HG02571 (cell line): ENCODE measurements around the gene CCDC57.
"Not testable (repeated sequence)": the region's sequence is repeated elsewhere in the genome, so short reads cannot be mapped to it uniquely, and the experiment has no call there.

ENCODE experiments used
- ATAC-seq: cut with Tn5 transposase; IDR thresholded peaks from one replicate; pipeline ENCODE4 v1.9.1; 2021; ENCODE audit warnings: mild to moderate bottlenecking, moderate library complexity; ENCODE audit not compliant: unreplicated experiment

Gene CCDC57

GRCh38 chr17:82225368-82226029 is 12.9 kb upstream of the CCDC57 start:
- no peak for ATAC-seq

DNA sequence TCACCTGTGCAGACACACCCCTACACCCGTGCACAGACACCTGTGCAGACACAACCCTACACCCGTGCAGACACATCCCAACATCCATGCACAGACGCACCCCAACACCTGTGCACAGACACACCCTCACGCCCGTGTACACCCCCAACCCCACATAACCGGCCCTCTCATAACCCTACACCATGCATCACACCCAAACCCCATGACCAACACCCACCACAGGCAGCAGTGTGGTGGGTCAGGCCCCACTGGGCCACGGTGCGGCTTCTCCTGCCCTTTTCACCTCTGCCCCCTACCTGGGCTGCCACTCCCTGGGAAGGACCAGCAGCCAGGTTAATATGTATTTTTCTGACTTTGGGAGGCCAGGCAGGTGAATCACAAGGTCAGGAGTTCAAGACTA is 12.0 kb upstream of the CCDC57 start:
- ATAC-seq, result no peak

- no peak for ATAC-seq
Observed at GRCh38 chr17:82223517-82223916, 10.9 kb upstream of the CCDC57 start.

DNA sequence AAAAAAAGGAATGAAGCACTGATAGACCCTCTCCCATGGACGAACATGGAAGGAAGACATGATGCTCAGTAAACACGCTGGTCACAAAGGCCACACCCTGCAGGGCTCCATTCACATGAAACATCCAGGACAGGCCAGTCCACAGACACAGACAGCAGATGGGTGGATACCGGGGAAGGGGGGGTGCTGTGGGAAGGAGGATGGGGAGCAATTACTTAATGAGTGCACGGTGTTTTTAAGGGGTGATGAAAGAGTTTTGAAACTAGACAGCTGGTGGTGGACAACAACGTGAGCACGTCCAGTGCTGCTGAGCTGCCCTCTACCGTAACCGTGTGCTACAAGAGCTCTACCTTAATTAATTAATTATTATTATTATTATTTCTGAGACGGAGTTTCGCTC is 10.2 kb upstream of the CCDC57 start:
- ATAC-seq, result no peak

GRCh38 chr17:82221341-82221902 is 8.8 kb upstream of the CCDC57 start:
- no peak for ATAC-seq

DNA sequence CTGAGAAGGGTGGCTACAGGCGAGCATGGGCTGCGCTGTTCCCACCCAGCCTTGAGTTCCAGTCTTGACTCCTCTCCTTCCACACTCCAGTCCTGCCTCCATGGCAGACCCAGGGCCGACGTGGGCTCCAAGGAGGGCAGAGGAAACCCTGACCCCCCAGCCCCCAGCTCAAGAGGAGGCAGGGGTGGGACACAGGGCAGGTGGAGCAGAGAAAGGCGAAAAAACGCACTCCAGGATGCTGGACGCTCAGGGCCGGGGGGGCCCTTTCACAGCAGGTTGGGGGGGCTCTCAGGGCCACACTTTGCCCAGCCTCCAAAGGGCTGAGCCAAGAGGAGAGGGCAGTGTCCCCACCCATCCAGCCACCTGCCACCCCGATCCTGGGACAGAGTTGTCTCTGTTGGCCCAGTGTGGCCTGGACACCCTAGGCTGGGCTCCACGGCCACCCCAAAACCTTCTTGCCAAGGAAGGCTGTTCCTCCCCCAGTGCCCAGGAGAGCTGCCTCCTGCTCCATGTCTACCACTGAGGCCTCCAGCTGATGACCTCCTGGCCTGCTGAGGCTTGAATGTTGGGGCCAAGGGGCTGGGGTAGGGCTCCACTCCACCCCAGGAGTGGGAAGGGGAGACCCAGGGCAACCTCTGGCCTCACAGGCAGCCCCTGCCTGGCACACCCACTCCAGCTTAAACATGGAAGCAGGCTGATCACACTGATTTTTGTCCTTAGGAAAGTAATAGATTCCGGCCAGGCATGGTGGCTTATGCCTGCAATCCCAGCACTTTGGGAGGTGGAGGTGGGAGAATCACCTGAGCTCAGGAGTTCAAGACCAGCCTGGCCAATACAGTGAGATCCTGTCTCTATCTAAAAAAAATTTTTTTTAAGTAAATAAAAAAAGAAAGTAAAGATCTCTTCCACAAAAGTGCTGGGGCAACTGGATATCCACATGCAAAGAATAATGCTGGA is 7.4 kb upstream of the CCDC57 start:
- ATAC-seq, result no peak

DNA sequence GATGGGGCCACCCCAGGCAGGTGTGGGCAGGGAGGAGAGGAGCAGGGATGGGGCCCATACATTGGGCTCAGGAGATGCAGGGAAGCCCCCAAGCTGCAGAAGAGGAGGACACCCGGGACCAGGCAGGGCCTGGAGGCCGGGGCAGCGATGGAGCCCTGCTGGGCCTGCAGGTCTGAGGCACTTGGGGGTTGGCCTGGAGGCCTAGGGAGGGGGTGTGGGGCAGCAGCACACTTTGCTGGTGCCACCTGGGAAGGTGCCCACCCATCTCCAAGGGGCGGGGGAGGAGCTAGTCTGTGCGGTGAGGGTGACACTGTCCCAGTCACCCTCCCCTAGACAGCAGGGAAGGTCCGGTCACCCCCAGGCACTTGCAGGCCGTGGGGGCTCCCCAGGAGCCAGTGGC is 6.4 kb upstream of the CCDC57 start:
- ATAC-seq, result no peak

GRCh38 chr17:82218349-82219075 is 5.9 kb upstream of the CCDC57 start:
- no peak for ATAC-seq

DNA sequence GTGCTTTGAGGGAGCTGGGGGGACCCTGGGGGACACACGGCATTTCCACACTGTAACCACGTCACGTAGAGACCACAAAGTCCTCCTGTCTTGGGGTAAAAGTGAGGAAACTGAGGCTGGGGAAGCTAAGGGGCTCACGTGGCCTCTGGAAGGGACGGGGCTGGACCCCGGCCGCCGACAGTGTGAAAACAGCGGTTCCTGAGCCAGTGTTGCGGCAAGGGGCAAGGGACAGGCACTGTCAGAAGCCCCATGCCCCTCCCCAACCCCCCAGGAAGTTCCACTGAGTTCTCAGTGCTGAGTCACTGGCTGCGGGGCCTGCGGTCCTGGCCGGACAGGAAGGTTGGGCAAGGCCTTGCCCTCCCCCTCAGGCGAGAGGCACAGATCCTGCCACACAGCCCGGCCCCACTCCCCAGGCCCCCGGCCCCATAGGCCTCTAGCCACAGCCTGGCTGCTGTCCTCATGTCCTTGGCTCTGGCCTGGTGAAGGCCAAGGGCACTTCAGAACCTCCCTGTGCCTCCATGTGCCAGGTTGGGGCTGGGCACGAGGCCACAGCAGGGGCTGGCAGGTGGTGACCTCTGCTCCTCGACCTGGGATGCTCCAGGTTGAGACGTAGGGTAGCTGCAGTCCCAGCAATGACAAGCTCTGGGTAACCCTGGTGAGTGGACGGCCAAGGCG is 5.0 kb upstream of the CCDC57 start:
- ATAC-seq, result no peak

GRCh38 chr17:82217120-82217529 is 4.5 kb upstream of the CCDC57 start:
- ATAC-seq, result no peak

DNA sequence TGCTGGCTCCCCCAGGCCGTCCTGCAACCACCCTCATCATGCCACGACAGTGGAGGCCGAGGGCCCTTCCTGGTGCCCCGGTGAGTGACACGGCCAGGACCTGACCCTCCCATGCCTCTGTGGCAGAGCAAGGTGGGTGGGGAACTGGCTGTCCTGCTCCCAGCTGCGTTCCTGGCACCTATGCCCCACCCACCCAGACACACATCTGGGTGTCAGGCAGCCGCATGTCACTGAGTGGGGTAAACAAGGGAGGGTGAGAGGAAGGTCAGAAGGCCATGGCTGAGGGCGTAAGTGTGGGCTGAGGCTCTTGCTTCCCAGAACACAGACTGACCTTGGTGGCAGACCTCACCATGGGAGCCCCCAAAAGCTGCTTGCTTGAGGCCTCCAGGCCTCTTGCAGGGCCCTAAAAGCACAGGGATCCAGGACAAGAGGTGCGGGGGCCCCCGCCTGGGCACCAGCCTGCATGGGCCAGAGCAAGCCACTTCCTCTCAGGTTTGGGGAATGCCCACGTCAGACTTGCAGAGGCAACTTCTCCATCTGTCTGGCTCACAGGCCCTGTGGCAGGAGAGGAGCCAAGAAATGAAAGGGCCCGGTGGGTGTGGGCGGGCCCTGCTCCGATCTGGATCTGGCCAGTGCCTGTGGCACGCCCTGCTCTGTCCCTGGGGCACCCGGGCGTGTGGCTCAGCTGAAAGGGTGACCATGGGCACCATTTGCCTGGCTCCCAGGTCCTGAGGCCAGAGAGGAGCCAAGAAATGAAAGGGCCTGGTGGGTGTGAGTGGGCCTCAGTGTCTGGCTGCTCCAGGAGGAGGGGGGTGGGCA is 3.9 kb upstream of the CCDC57 start:
- ATAC-seq, result no peak

DNA sequence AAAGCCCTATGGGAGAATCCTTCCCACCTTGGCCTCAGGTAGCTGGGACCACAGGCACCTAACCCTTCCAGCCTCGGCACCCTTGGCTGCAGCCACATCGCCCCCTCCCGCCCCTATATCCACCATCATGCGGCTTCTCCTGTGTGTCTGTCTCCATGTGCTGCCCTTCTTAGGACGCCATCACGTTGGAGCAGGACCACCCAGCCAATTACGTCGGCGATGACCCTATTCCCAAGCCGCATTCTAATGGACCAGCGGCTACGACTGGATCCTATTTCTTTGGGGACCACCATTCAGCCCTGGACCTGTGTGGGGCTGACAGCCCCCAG is 3.3 kb upstream of the CCDC57 start:
- ATAC-seq, result no peak

- ATAC-seq, result no peak
Observed at GRCh38 chr17:82215095-82215971, 2.7 kb upstream of the CCDC57 start.

DNA sequence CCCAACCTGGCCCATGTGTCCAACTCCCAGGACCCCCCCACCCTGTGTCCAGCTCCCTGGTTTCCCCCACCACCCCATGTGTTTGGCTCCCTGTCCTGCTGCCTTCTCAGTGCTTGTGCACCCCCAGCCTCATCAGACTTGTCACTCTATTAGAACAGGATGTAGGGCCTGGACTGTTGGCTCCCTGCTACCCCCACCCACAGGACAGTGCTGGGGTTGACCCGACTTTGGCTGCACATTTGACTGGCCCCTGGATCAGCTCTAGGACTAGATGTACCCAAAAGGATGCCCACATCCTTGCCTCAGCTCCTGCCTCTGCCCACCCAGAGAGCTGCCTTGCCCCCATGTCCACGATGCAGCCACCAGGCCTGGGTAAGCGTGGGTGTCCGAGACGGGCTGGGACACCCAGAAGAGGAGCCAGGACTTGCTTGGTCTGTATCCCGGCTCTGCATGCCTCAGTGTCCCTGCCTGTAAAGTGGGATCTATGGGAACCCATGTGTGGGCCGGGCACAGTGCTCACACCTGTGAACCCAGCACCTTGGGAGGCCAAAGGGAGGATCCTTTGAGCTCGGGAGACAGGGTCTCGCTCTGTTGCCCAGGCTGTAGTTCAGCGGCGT is 1.5 kb upstream of the CCDC57 start:
- ATAC-seq, result no peak

DNA sequence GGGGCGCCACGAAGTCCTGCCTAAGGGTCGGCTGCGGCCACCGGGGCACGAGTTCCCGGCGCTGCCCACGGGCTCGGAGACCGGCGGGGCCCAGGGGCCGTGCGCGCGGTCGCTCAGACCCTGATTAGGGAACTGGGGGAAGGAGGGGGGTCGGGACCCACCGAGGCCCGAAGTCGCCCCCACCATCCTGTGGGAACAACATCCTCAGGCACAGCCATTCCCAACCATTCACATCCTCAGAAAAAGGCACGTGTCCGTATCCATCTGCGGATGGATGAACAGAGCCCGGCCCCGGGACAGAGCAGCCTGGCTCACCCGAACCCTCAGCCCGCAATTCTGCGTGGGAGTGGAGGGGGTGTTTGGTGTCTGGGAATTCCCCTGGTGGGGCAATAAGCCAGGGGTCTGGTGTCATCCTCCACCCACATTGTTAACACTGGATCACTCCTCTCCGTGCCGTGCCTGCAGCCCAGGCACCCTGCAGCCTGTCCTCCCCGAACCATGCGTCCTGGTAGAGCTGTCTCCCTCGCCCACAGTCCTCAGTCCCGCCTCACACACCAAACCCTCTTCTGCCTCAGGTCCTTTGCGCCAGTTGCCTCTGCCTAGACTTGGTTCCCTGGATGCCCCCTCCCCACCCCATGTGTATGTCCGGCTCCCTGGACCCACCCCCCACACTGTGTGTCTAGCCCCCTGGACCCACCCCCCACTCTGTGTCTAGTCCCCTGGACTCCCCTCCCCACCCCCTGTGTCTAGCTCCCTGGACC is 789 bp upstream of the CCDC57 start:
- ATAC-seq, result no peak

GRCh38 chr17:82210655-82211054 is 2.0 kb downstream of the CCDC57 start:
- not testable (repeated sequence) for ATAC-seq

- ATAC-seq, result no peak
Observed at GRCh38 chr17:82205720-82206508, 6.7 kb downstream of the CCDC57 start.
